CD14-positive monocyte (primary cell): ENCODE data around the gene GALNT18. TPM values are rescaled to one million over a fixed set of nuclear protein-coding genes. Genes with fewer than 3 reads are reported as not detected.

Experiments used
- DNase-seq, 3 donors: peaks; one replicate each; pipeline ENCODE4 v3.0.0-alpha.2; 2011 to 2022
- H2AFZ ChIP-seq: 2 replicates; pipeline ENCODE4 v1.6.0; 2012; ENCODE audit warnings: mild to moderate bottlenecking, low read depth, low read length, inconsistent platforms; ENCODE audit not compliant: insufficient read depth, poor library complexity, severe bottlenecking
- H3K27ac ChIP-seq, 2 donors: 1 replicate in 1 of 2; 2 replicates in 1 of 2; pipeline ENCODE4 v1.5.1; 2012 to 2013; ENCODE audit warnings: low read length in 2 of 2, control low read depth in 1 of 2, inconsistent platforms in 1 of 2, low read depth in 1 of 2, mild to moderate bottlenecking in 1 of 2
- H3K27me3 ChIP-seq, 2 donors: one replicate each; pipeline versions ENCODE4 v1.6.0 to v1.6.1; 2011 to 2013; ENCODE audit warnings: low read length in 2 of 2; ENCODE audit not compliant: control insufficient read depth in 2 of 2, insufficient read depth in 2 of 2
- H3K36me3 ChIP-seq, 2 donors: replicated peaks in 1 of 2; 1 replicate in 1 of 2; 2 replicates in 1 of 2; pipeline versions ENCODE4 v1.5.1 to v1.6.1; 2012 to 2013; ENCODE audit warnings: low read length in 2 of 2, control low read depth in 1 of 2, inconsistent platforms in 1 of 2, mild to moderate bottlenecking in 1 of 2; ENCODE audit not compliant: insufficient read depth in 2 of 2, control insufficient read depth in 1 of 2
- H3K4me1 ChIP-seq, 2 donors: 1 replicate in 1 of 2; 2 replicates in 1 of 2; pipeline versions ENCODE4 v1.5.1 to v1.6.1; 2012 to 2013; ENCODE audit warnings: low read length in 2 of 2, control low read depth in 1 of 2, inconsistent platforms in 1 of 2, mild to moderate bottlenecking in 1 of 2, moderate library complexity in 1 of 2; ENCODE audit not compliant: insufficient read depth in 2 of 2, control insufficient read depth in 1 of 2
- H3K4me2 ChIP-seq: replicated peaks from 2 replicates; pipeline ENCODE3; 2012; ENCODE audit warnings: low read length, moderate library complexity, mild to moderate bottlenecking; ENCODE audit not compliant: poor library complexity, severe bottlenecking; ENCODE audit errors: extremely low read depth
- H3K4me3 ChIP-seq, 3 experiments: fragments of 200-600 bp in 1 of 3; sonication (generic) in 1 of 3; replicated peaks in 1 of 3; 1 replicate in 2 of 3; 2 replicates in 1 of 3; pipeline ENCODE4 v1.5.1; 2011 to 2013; ENCODE audit warnings: low read length in 3 of 3, mild to moderate bottlenecking in 3 of 3, control low read depth in 2 of 3, low read depth in 2 of 3, inconsistent platforms in 1 of 3, moderate library complexity in 1 of 3
- H3K79me2 ChIP-seq: 2 replicates; pipeline ENCODE4 v1.6.0; 2012; ENCODE audit warnings: mild to moderate bottlenecking, control low read depth, inconsistent platforms, low read length, moderate library complexity; ENCODE audit not compliant: insufficient read depth
- H3K9ac ChIP-seq: 2 replicates; pipeline ENCODE4 v1.6.0; 2017; ENCODE audit warnings: low read length, mild to moderate bottlenecking; ENCODE audit not compliant: insufficient read depth, poor library complexity, severe bottlenecking
- H3K9me3 ChIP-seq, 2 donors: replicated peaks in 1 of 2; 1 replicate in 1 of 2; 2 replicates in 1 of 2; pipeline versions ENCODE4 v1.5.1 to v1.6.1; 2012 to 2013; ENCODE audit warnings: low read length in 2 of 2, control low read depth in 1 of 2; ENCODE audit not compliant: control insufficient read depth in 1 of 2, insufficient read depth in 1 of 2
- H4K20me1 ChIP-seq: 2 replicates; pipeline ENCODE4 v1.6.0; 2012; ENCODE audit warnings: mild to moderate bottlenecking, low read length, control low read depth, moderate library complexity; ENCODE audit not compliant: insufficient read depth
- H3K27ac Mint-ChIP-seq, 7 donors: one replicate each; pipeline ENCODE4 v1.8.0; 2020; ENCODE audit warnings: mild to moderate bottlenecking in 7 of 7, mixed read lengths in 7 of 7, moderate library complexity in 6 of 7, inconsistent platforms in 2 of 7
- H3K27me3 Mint-ChIP-seq, 3 donors: one replicate each; pipeline ENCODE4 v1.8.0; 2021 to 2022; ENCODE audit warnings: low read depth in 3 of 3, mild to moderate bottlenecking in 3 of 3, mixed read lengths in 3 of 3, moderate library complexity in 3 of 3, inconsistent platforms in 1 of 3
- H3K36me3 Mint-ChIP-seq, 2 donors: one replicate each; pipeline ENCODE4 v1.8.0; 2020; ENCODE audit warnings: mixed read lengths in 2 of 2, inconsistent platforms in 1 of 2, mild to moderate bottlenecking in 1 of 2
- H3K4me1 Mint-ChIP-seq: one replicate; pipeline ENCODE4 v1.8.0; 2020; ENCODE audit warnings: mild to moderate bottlenecking, mixed read lengths
- H3K4me3 Mint-ChIP-seq, 2 donors: one replicate each; pipeline ENCODE4 v1.8.0; 2020; ENCODE audit warnings: mild to moderate bottlenecking in 2 of 2, mixed read lengths in 2 of 2, moderate library complexity in 1 of 2
- H3K9me3 Mint-ChIP-seq, 7 donors: one replicate each; pipeline ENCODE4 v1.8.0; 2020 to 2022; ENCODE audit warnings: mixed read lengths in 7 of 7, mild to moderate bottlenecking in 6 of 7, moderate library complexity in 6 of 7, inconsistent platforms in 2 of 7
- CTCF ChIP-seq: fragments of 200-600 bp; IDR thresholded peaks from one replicate; pipeline ENCODE4 v1.8.0; 2022; ENCODE audit warnings: antibody characterized with exemption, mild to moderate bottlenecking
- WGBS: methylation state at CpG from one replicate; pipeline ENCODE4 v1.1.5; 2013; ENCODE audit warnings: missing lambda C conversion rate; ENCODE audit not compliant: insufficient coverage; 5-methylcytosine and 5-hydroxymethylcytosine counted together
- intact Hi-C, 2 donors: fragments of 100-400 bp; cut with micrococcal nuclease; formaldehyde crosslinking; loops; one replicate each; pipeline versions ENCODE4 v1.15.0 to v1.15.1; 2023
- polyA plus RNA-seq, 3 donors: library from polyadenylated mRNA; depleted of rRNA in 1 of 3; unstranded in 2 of 3; stranded (reverse) in 1 of 3; fragments of 300-500 nt in 2 of 3; fragments of >200 nt in 1 of 3; fragmentation: Illumina TruSeq in 2 of 3; gene quantifications; 1 replicate in 2 of 3; 2 replicates in 1 of 3; pipeline ENCODE4 v1.2.3, GENCODE V29; 2012 to 2021

The GALNT18 gene
- polyA plus RNA-seq, 3 donors = not detected

GRCh38 chr11:11480971-11481370 lies 140.8 kb downstream of the GALNT18 start:
- H3K27ac ChIP-seq = no peak overlapping the region
- no peak overlapping the region for H3K27ac Mint-ChIP-seq
- no peak overlapping the region for H3K9ac ChIP-seq
- peaks cover 0 to 2% (median 0%) of the 10 kb centered on the region in 7 donors for H3K9me3 Mint-ChIP-seq
- H3K9me3 ChIP-seq = no peaks in the 10 kb centered on the region
- no peak for TF ChIP-seq CTCF
- no peaks in the 10 kb centered on the region for H3K36me3 ChIP-seq
- intact Hi-C loops = no loop called here
- no peak overlapping the region for H3K4me3 Mint-ChIP-seq
- H3K4me1 Mint-ChIP-seq = no peaks in the 10 kb centered on the region
- 75% methylated on average over 1 of the region's 3 CpGs for WGBS
- no peak overlapping the region for H2AFZ ChIP-seq
- no peaks in the 10 kb centered on the region for H4K20me1 ChIP-seq
- H3K4me1 ChIP-seq = no peaks in the 10 kb centered on the region
- no peak overlapping the region for H3K4me2 ChIP-seq
- H3K36me3 Mint-ChIP-seq = no peaks in the 10 kb centered on the region
- peaks cover 0 to 2% of the 10 kb centered on the region in 2 donors for H3K27me3 ChIP-seq
- H3K27me3 Mint-ChIP-seq = peaks cover 3 to 13% (median 5%) of the 10 kb centered on the region in 3 donors
- no peak overlapping the region for H3K4me3 ChIP-seq
- H3K79me2 ChIP-seq = no peaks in the 10 kb centered on the region
- DNase-seq = no peak

DNA sequence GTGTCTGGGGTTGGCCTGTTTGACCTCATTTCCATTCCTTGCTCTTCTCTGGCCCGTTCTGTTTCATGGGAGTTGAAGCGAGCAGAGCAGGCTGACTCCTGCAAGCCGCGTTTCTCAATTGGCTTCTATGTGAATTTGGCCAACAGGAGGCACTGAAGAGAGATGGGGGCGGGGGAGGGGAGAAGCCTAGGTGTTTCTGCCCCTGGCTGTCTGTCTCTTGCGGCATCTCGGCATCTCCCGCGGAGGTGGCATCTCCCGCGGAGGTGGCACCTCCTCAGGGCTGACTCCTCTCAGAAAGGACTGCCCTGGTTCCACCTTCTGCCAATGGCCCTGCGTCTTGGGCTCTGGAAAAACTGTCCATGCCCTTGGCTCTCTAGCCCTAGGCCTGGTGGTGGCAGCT lies 143.1 kb downstream of the GALNT18 start:
- H3K27ac Mint-ChIP-seq = no peak overlapping the region
- 91% methylated on average over 11 of the region's 12 CpGs for WGBS
- intact Hi-C loops = no loop called here

More for the DNA sequence above, 143.1 kb downstream of the GALNT18 start:
- Histone ChIP-seq H3K27me3 (peaks cover 0 to 4% of the 10 kb centered on the region in 2 donors), H3K36me3 (no peaks in the 10 kb centered on the region), H3K79me2 (no peaks in the 10 kb centered on the region), H3K27ac (no peak overlapping the region), H4K20me1 (no peaks in the 10 kb centered on the region), H2AFZ (no peak overlapping the region), H3K4me1 (no peaks in the 10 kb centered on the region), H3K4me2 (no peak overlapping the region), H3K4me3 (no peak overlapping the region), H3K9me3 (no peaks in the 10 kb centered on the region), H3K9ac (no peak overlapping the region)
- no peaks in the 10 kb centered on the region for H3K36me3 Mint-ChIP-seq
- peaks cover 0 to 2% (median 0%) of the 10 kb centered on the region in 7 donors for H3K9me3 Mint-ChIP-seq
- H3K4me1 Mint-ChIP-seq = no peaks in the 10 kb centered on the region
- no peak overlapping the region for H3K4me3 Mint-ChIP-seq
- TF ChIP-seq CTCF = no peak
- H3K27me3 Mint-ChIP-seq = peaks cover 3 to 13% (median 4%) of the 10 kb centered on the region in 3 donors
- DNase-seq = no peak
